NCI-H187 treated with DMSO at 0.1 percent for 48 hours (cell line): ENCODE measurements around the gene PRKD3.
"Not testable (repeated sequence)": the region's sequence is repeated elsewhere in the genome, so short reads cannot be mapped to it uniquely, and the experiment has no call there.

Source experiments
- DNase-seq: peaks from one replicate; lab custom pipeline; 2025; lab: John Stamatoyannopoulos, UW

The PRKD3 gene

DNA sequence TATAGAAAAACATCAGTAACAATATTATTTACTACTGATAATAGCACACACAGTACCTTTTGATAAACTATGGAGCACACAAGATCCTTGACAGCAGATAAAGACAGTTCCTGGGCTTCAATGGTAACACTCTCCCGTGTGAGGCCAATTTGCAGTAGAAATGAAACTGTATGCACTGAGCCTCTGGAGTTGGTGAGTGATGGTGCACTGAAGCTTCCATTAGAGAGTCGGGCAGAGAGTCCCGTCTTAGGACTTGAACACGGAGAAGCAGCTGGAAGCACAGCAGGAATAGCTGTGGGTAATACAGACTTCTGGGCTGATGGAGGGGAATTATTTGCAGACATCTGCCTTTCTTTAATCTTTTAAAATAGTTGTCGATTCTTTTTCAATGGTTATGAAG is 8.5 kb downstream of the PRKD3 start:
- no peak for DNase-seq

DNA sequence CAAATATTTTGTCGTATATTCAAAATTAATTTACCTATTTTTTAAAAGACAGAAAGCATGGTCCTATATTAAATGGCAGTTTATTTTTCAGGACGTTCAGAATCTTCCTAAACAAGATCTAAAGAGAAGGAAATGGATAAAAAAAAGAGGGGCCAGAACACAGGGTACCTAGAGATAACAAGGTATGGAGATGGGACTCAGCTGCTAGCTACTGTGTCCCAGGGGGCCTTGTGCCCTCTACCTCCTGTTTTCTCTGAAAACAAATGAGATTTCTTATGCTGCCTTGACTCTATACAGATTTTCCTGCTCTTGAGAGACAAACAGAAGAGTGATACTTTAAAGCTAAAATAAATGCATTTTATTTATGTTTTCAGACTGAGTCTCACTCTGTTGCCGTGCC is 9.3 kb downstream of the PRKD3 start:
- no peak for DNase-seq

DNA sequence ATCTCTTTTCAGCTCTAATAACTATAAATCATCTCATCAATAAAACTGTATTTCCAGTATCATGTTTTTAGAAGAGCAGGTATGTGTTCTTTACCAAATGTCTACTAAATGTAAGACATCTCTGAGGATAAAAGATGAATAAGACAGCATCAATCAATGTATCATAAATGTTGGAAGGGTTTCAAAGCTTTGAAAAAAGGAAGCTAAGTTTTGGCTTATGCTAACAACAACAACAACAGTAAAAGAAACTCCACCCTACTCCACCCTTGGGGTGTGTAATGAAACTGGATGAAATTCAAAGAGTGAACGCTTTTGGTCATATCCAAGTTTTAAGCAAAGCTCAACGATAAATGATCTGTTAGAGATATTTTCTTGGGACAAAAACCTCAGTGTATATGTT is 17.1 kb downstream of the PRKD3 start:
- no peak for DNase-seq

DNA sequence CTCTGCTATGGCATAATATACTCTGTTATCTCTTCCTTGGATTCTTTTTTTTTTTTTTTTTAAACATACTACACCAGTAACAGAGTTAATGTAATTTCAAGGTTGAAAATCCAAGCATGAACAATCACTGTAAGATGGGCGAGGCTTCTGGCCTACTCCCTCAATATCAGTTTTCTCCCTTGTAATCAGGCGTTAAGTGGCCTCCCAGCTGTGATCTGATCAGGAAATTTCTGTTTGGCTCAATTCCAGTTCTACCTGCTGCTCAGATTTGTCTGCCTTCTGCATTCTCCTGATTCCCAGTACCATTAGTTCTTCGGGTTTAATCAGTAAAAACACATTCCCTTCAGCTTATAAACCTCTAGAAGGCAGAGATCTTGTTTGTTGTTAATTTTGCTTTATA is 18.6 kb downstream of the PRKD3 start:
- no peak for DNase-seq

DNA sequence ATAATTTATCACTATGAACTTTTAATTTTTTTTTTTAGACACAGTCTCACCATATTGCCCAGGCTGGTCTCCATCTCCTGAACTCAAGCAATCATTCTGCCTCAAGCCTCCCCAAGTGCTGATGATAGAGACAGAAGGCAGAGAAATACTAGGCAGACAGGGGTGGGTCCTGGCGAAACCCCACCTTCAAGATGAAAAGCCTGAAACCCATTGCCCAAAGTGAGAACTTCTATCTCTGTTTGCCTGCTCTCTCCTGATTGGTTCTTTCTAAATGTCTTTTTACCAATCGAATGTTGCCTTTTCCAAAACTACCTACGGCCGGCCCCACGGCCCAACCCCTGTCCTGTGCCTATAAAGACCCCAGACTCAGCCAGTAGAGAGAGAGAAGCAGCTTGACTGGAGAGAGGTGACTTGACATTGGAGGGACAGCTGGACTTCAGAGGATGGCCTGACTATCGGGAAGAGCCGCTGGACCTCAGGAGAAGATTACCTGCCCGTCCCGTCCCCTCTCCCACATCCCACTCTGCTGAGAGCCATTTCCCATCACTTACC is 21.9 kb downstream of the PRKD3 start:
- DNase-seq, result no peak

DNA sequence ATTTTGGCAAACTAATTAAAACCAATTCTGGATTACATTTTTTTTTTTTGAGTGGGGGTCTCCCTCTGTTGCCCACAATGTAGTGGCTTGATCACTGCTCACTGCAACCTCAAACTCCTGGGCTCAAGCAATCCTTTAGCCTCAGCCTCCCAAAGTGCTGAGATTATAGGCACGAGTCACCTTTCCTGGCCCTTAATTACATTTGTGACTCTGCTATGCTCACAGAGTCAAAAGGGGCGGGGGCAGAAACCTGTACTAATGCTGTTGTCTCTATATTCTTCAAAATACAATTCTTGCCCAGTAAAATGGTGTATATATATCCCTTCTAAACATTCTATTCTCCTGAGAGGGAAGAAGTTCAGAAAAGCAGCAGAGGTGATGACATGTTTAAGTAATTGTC is 23.2 kb downstream of the PRKD3 start:
- no peak for DNase-seq

DNA sequence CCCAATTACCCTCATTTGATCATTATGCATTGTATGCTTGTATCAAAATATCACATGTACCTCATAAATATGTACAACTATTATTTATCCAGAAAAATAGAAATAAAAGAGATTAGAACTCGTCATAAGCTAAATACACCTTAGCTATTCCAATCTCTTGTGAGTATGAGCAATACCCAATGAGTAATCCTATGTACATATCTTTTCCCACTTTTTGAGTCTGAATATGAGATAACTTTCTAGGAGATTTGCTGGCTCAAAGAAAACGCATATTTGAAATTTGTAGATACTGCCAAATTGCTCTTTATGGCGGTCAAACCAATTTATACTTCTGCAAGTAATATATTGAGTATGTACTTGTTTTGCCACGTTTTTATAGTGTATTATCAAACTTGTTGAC is 24.1 kb downstream of the PRKD3 start:
- no peak for DNase-seq

DNA sequence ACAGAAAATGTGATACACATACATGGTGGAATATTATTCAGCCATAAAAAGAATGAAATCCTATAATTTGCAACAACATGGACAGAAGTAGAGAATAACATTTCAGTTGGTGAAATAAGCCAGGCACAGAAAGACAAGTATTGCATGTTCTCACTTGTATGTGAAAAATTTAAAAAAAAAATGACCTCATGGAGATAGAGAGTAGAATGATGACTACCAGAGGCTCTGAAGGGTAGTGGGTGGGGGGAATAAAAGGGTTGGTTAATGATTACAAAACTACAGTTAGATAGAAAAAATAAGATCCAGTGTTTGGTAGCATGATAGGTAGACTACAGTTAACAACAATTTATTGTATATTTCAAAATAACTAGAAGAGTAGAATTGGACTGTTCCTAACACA is 24.5 kb downstream of the PRKD3 start:
- DNase-seq, result no peak

DNA sequence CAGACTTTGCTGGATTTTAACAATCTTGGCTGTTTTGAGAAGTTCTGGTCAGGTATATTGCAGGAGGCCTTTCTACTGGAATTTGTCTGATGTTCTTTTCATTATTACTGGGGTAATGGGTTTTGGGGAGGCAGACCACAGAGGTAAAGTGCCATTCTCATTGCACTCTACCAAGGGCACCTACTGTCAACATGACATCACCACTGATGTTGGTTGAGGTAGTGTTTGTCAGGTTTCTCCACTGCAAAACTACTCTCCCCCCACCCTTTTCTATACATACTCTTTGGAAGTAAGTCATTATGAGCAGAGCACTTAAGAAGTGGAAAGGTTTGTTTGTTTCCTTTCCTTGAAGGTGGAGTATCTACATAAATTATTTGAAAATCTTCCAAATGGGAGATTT is 27.0 kb downstream of the PRKD3 start:
- no peak for DNase-seq

DNA sequence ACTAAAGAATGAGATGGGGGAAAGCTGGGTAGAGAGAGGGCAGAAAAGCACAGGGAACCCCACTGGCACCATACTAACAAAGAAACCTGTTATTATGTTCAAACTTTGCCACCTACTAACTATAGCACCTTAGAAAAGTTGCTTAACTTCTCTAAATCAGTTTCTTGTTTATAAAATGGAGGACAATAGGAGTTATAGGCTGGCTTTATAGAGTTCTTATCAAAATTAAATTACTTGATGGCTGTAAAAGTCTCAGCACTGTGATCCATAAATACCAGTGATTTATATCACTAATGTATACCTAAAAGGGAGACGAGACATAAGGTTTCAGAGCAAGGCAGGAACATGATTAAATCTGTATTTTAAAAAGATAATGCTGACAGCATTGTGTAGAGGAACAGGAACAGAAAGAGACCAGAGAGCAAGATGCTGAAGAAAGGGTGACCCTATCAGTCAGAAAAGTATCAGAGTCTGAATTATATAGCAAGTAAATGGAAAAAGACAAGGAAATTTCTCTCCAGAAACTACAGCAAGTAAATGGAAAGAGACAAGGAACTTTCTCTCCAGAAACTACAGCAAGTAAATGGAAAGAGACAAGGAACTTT is 29.1 kb downstream of the PRKD3 start:
- DNase-seq, result no peak

DNA sequence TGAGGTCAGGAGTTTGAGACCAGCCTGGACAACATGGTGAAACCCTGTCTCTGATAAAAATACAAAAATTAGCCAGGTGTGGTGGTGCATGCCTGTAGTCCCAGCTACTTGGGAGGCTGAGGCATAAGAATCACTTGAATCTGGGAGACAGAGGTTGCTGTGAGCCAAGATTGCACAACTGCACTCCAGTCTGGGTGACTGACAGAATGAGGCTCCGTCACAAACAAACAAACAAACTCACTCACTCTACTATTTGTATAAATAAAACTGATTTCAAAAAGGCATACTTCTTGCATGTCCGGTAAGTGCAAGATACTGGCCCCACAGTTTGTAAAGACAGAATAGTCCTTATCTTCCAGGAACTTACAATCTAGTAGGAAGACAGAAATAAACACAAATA is 29.8 kb downstream of the PRKD3 start:
- not testable (repeated sequence) for DNase-seq

DNA sequence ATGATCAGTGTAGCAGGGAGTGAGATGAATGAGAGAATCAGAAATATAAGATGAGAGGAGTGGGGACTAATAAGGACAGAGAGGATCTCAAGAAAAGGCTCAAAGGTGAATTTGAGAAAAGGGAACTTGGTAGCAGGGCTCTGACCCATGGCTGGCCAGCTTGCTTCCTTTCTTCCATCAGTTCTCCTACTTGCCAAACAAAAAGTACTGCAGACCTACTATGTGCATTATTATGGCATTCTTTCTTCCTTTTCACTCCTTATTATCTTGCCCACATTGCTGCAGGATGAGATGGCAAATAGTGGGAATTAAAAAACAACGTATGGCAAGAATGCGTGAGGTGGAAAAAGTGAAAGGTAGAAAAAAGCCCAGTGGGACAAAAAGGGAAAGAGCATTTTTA is 33.0 kb downstream of the PRKD3 start:
- no peak for DNase-seq

DNA sequence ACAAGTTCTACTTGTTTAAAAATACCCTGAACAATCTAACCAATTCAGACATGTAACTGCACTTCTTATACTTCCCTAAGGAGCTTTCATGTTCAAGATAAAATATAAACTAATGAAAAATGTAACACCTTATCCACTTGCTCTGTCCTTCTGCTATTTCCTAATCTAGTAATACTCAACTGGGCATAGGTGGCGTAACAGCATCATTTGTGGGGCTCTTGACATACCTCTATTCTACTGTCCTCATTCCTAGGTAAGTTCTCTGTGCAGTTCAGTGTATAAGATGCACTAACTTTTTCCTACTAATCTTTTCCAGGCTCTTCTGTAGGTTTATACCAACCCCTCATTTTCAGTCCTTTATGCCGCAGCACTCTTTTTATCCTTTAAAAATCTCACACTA is 36.7 kb downstream of the PRKD3 start:
- DNase-seq, result no peak

DNA sequence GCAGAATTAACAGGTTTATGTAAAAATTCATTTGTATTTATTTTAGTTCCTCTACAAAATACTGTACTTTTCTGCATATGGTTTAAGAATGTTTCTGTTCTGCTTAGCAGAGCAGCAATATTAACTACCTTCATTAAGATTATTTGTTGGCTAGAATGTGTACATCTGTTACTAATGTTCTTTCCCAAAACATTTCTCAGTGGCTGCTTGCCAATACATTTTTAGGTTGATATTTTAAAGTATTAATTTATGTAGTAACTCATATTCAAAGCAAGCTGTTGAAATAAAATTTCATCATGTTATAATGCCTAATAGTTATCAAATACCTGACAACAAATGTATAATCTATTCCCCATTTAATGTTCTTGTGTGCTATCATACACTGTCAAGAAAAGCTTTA is 40.3 kb downstream of the PRKD3 start:
- no peak for DNase-seq

DNA sequence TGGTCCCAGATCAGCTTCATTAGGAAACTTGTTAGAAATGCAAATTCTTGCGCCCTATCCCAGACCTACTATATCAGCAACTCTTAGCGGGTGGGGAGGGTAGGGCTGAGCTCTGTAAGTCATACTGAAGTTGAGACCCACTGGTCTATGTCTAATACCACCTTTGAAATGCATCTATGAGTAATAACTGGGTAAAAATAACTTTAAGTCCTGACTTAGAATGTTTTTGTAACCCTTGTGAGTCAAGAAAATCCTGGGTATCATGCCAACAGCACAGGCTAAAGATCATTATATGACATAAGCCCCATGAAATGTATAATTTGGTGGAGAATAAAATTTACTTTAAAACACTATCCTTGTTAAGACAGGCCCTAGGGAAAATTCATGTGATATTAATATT is 41.4 kb downstream of the PRKD3 start:
- DNase-seq, result no peak

DNA sequence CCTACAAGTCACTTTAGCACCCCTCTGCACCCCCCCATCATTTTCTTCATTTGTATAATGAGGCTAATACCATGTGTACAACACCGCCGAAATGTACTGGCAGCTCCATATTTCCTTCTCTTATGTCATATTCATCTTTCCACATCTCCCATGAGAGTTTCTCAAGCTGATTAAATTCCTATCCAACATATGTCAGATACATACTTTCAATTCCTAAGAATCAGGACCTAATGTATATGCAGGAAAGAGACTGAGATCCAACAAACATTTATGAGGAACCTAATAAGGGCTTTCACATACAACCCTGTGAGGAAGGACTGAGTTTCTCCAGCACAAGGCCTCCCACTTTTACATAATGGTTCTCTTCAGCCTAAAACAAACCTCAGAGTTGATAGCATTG is 41.9 kb downstream of the PRKD3 start:
- DNase-seq, result no peak

DNA sequence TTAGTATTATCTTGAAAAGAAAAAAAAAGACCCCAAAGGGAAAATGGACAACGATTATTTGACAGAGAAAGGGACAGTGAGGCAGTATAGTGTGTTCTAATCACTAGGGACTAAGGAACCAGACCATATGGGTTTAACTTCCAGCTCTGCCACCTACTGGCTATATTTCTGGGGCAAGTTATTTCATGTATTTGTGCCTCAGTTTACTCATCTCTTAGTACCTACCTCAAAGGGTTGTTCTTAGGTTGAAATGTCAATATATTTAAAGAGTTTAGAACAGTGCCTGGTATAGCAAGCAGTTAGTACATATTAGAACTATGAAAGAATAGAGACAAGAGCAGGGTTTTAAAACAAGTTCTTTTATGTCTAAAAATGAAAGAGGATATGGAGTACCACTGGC is 42.7 kb downstream of the PRKD3 start:
- DNase-seq, result no peak

DNA sequence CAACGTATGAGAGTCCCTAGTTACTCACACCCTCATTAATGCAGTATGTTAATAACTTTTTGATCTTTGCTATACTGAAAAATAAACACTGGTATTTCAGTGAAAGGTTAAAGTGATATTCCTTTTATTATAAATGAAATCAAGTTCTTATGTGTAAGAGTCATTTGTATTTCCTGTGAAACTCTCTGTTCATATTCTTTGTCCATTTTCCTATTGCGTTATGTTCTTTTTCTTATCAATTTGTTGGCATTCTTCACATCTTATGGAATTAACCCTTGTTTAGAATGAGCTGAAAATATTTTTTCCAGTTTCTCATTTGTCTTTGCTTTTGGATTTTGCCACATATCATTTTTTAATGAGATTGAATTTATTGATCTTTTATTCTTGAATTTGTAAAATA is 48.3 kb downstream of the PRKD3 start:
- no peak for DNase-seq
